Ovary (tissue), 7 donors: ENCODE measurements around the gene CCR5AS.

Source experiments
- DNase-seq, 5 donors: peaks; one replicate each; pipeline ENCODE4 v3.0.0-alpha.2; 2019 to 2020
- H3K27ac ChIP-seq, 2 donors: fragments of 200-600 bp; one replicate each; pipeline versions ENCODE4 v1.5.1 to v1.8.0; 2019 to 2022
- H3K27me3 ChIP-seq: fragments of 200-600 bp; one replicate; pipeline ENCODE4 v1.8.0; 2022
- H3K36me3 ChIP-seq: fragments of 200-600 bp; sonication (generic); one replicate; pipeline ENCODE4 v1.5.1; 2019
- H3K4me1 ChIP-seq: one replicate; pipeline ENCODE4 v1.8.1; 2013; ENCODE audit warnings: mild to moderate bottlenecking, moderate library complexity; ENCODE audit not compliant: insufficient read depth
- H3K4me3 ChIP-seq: fragments of 200-600 bp; sonication (generic); one replicate; pipeline ENCODE4 v1.5.1; 2017
- H3K9me3 ChIP-seq, 2 donors: fragments of 200-600 bp in 1 of 2; sonication (generic) in 1 of 2; one replicate each; pipeline versions ENCODE4 v1.5.1 to v1.8.1; 2013 to 2019; ENCODE audit warnings: mild to moderate bottlenecking in 1 of 2, moderate library complexity in 1 of 2
- EP300 ChIP-seq: sonication (generic); formaldehyde crosslinking; IDR thresholded peaks from one replicate; pipeline ENCODE4 v1.6.1; 2017; ENCODE audit warnings: antibody characterized with exemption
- POLR2A ChIP-seq: fragments of 450-650 bp; IDR thresholded peaks from one replicate; pipeline ENCODE4 v1.6.1; 2017; ENCODE audit warnings: antibody characterized with exemption, mild to moderate bottlenecking, moderate library complexity
- WGBS, 3 donors: extraction: QIAGEN DNeasy Blood & Tissue Kit in 1 of 3; methylation state at CpG; one replicate each; pipeline versions ENCODE4 v1.1.5 to v1.1.7; 2013 to 2017; 5-methylcytosine and 5-hydroxymethylcytosine counted together
- intact Hi-C, 4 donors: fragments of 100-400 bp; cut with DNase I; formaldehyde crosslinking; loops; one replicate each; pipeline versions ENCODE4 v1.11.0 to v1.15.1; 2022 to 2023
- TF ChIP-seq, protein P1 (sequence below), 3 donors: fragments of 450-650 bp in 2 of 3; fragments of 200-600 bp in 1 of 3; IDR thresholded peaks; one replicate each; pipeline versions ENCODE4 v1.5.1 to v1.8.0; 2016 to 2022; ENCODE audit warnings: antibody characterized with exemption in 3 of 3, mild to moderate bottlenecking in 1 of 3
- donor health status: DM: no; HTN: no; CAD: no; lungs with moderate emphysema.
- donor health status: DM: no; HTN: no; CAD: no.
- donor health status: Bipolar disorder and iron deficiency.
- donor health status: DM: no; HTN: no; CAD: no.
- donor health status: DM: yes; HTN: yes; CAD: no.

The CCR5AS gene

DNA sequence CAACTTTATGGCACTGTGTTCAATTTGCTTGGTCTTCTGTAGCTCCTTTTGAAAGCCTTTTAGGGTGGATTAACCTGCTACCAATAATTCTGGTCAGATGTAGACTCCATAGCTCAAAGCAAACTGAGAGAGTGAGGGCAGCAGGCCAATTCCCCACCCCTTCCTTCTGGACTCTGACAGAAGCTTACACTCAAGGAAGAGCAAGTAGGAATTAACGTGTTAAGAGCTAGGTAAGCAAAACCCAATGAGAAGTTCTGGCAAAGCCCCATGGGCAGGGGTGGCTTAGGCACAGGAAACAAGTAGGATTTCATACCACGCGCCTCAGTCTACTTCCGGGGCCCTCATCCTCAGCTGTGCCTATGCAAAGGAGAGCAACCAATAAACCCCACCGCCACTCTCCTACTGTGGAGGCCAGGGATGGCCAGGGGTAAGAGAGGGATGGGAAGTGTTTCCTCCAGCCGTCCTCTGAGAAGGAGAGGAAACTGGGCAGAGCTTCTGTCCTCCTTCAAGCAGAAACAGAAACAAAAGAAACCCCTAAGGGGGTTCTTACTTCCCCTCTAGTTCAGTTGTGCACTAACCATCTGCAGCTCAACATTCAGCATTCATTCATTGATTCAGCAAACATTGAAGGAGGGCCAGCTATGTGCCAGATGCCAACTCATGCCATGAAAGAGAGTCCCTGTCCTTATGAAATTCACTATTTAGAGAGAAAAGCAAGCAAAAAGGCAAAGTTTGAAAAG lies 23.5 kb downstream of the CCR5AS start:
- no peaks in the 10 kb centered on the region for H3K36me3 ChIP-seq
- no peaks in the 10 kb centered on the region for H3K9me3 ChIP-seq
- intact Hi-C loops = no loop called here
- TF ChIP-seq EP300 (no peak), POLR2A (no peak)
- TF ChIP-seq, protein P1, sequence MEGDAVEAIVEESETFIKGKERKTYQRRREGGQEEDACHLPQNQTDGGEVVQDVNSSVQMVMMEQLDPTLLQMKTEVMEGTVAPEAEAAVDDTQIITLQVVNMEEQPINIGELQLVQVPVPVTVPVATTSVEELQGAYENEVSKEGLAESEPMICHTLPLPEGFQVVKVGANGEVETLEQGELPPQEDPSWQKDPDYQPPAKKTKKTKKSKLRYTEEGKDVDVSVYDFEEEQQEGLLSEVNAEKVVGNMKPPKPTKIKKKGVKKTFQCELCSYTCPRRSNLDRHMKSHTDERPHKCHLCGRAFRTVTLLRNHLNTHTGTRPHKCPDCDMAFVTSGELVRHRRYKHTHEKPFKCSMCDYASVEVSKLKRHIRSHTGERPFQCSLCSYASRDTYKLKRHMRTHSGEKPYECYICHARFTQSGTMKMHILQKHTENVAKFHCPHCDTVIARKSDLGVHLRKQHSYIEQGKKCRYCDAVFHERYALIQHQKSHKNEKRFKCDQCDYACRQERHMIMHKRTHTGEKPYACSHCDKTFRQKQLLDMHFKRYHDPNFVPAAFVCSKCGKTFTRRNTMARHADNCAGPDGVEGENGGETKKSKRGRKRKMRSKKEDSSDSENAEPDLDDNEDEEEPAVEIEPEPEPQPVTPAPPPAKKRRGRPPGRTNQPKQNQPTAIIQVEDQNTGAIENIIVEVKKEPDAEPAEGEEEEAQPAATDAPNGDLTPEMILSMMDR (IDR thresholded peaks at IDR 0.05) = no peak
- WGBS, 3 donors = 61 to 77% (median 69%) methylated on average over 6 of the region's 6 CpGs
- H3K4me1 ChIP-seq = peaks cover 4% of the 10 kb centered on the region
- H3K27ac ChIP-seq = no peak overlapping the region
- H3K27me3 ChIP-seq = no peaks in the 10 kb centered on the region
- DNase-seq = no peak
- H3K4me3 ChIP-seq = no peak overlapping the region

DNA sequence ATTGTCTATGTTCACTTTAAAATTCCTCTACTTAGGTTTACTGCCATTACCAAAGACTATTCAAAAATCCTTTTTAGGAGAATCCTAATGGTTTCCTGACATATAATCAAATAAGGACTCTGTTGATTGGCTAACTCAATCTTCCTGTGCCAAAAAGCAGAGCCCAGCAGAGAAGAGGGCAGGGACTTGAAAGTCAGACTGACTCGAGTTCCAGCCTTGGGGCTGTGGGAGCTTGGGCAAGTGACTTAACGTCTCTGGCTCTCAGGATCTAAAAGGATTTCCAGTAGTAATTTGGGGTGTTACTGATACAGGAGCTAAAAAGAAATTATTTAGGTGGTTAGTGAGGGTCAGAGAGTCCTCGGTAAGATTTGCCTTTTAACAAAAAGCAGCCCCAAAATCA lies 25.2 kb downstream of the CCR5AS start:
- no peaks in the 10 kb centered on the region for H3K27me3 ChIP-seq
- no peak for DNase-seq
- intact Hi-C loops = no loop called here
- H3K4me3 ChIP-seq = no peak overlapping the region
- no peak overlapping the region for H3K27ac ChIP-seq
- H3K36me3 ChIP-seq = no peaks in the 10 kb centered on the region
- 28 to 53% (median 34%) methylated on average over 3 of the region's 3 CpGs for WGBS, 3 donors
- H3K4me1 ChIP-seq = peaks cover 4% of the 10 kb centered on the region
- TF ChIP-seq, protein P1 (IDR thresholded peaks at IDR 0.05) = no peak
- no peak for TF ChIP-seq POLR2A
- TF ChIP-seq EP300 = no peak
- no peaks in the 10 kb centered on the region for H3K9me3 ChIP-seq

DNA sequence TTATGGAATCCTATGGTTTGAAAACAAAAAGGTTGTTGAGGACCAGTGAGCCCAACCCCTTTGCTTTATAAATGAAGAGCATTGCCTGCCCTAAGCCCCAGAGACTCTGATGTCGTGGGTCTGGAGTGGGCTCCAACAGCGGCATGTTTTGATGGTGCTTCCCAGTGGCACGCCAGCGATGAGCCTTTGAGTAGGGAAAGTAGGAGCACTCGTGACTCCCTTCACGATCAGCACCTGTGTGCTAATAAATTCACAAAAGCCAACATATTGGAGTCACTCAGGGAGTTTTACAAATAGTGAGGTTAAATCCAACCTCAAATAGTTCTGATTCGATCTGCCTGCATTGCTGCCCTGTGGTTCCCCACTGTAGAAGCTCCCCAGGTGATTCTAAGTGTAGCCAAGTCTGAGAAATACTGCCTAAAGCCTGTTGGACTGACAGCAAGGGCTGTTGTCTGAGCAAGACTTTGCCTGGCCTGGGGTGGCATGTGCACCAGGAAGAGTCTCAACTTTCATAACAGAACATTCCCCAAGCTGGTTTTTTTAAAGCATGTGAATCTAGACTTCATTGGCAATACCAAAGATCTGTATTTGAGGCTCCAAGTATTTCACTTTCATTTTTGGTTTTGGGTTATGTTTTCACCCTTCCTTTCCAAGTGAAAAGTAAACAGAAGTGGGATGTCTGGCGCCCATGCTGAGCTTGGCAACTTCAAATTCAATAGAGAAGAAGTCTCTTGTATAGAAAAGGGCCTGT lies 26.2 kb downstream of the CCR5AS start:
- intact Hi-C loops = no loop called here

DNA sequence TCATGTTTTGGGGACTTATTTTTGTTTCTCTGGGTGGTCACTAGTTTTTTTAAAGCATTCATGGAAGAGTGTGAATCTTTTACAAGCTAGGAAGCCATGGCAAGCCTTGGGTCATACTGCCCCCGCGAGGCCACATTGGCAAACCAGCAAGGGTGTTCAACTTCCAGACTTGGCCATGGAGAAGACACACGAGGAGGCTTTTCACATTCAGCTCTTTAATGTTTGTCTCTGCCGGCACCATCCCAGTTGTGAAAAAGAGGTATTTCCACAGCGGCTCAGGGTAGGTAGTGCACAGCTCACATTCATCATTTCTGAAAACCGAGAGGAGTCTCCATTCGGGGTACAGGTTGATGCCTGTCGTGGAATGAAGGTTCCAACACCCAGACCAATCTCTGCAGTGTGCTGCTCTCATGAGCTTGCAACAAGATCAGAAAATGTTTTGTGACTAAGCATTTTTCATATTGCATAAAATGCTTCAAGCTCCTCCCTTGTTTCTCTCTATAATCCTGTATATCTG lies 28.4 kb downstream of the CCR5AS start:
- H3K27ac ChIP-seq = no peak overlapping the region
- no peaks in the 10 kb centered on the region for H3K9me3 ChIP-seq
- H3K27me3 ChIP-seq = no peaks in the 10 kb centered on the region
- no peak overlapping the region for H3K4me3 ChIP-seq
- peak; percentile 15 to 50 (median 36) for DNase-seq
- H3K36me3 ChIP-seq = no peaks in the 10 kb centered on the region
- peaks cover 4% of the 10 kb centered on the region for H3K4me1 ChIP-seq
- 38 to 45% (median 42%) methylated on average over 8 of the region's 8 CpGs for WGBS, 3 donors
- intact Hi-C loops = no loop called here
- no peak for TF ChIP-seq EP300

More for the DNA sequence above, 26.2 kb downstream of the CCR5AS start:
- no peaks in the 10 kb centered on the region for H3K9me3 ChIP-seq
- TF ChIP-seq POLR2A (no peak), EP300 (no peak)
- TF ChIP-seq, protein P1 (IDR thresholded peaks at IDR 0.05) = no peak
- H3K36me3 ChIP-seq = no peaks in the 10 kb centered on the region
- H3K27me3 ChIP-seq = no peaks in the 10 kb centered on the region
- H3K4me3 ChIP-seq = no peak overlapping the region
- 73 to 80% (median 77%) methylated on average over 8 of the region's 8 CpGs for WGBS, 3 donors
- DNase-seq = no peak
- H3K4me1 ChIP-seq = peaks cover 4% of the 10 kb centered on the region
- no peak overlapping the region for H3K27ac ChIP-seq
